ENCODE results near the gene TCF23.
"Not testable (repeated sequence)": the region's sequence is repeated elsewhere in the genome, so short reads cannot be mapped to it uniquely, and the experiment has no call there.

TCF23 gene

GRCh38 chr2:27152796-27153464 lies 4.1 kb downstream of the TCF23 start:
- Histone ChIP-seq H3K4me3 (no peak overlapping the region), H3K27me3 (ENCODE audit: low read depth) (no peaks in the 10 kb centered on the region), H3K36me3 (replicated peaks) (no peaks in the 10 kb centered on the region), H3K9me3 (no peaks in the 10 kb centered on the region), H3K4me1 (no peaks in the 10 kb centered on the region)
- in situ Hi-C loops (cut with MboI; ENCODE audit: low sequenced_read_pairs), result no loop called here
- no peak for DNase-seq (ENCODE audit: low spot score in 2 of 2)

DNA sequence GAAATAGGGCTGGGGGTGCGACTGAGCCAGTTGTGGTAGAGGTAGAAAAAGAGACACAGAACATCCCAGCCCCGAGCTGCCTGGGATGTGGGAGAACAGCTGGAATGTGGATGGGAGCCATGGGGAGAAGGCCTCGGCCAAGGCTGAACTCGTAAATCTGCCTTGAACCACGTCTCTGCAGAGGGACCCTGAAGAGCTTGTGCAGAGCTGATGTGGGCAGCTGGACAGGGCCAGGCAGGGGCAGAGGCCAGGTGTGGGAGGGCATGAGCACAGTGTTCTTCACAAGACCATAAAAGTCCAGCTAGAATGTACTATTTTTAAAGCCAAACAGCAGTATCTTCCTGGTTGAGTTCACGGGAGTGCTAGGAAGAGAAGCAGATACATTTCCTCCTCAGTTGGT lies 5.7 kb downstream of the TCF23 start:
- in situ Hi-C loops (cut with MboI; ENCODE audit: low sequenced_read_pairs), result no loop called here
- no peaks in the 10 kb centered on the region for H3K27me3 ChIP-seq (ENCODE audit: low read depth)
- H3K4me1 ChIP-seq, result no peaks in the 10 kb centered on the region
- H3K9me3 ChIP-seq, result no peaks in the 10 kb centered on the region
- no peak for DNase-seq (ENCODE audit: low spot score in 2 of 2)
- H3K4me3 ChIP-seq, result no peak overlapping the region
- H3K36me3 ChIP-seq (replicated peaks), result no peaks in the 10 kb centered on the region

- in situ Hi-C loops (cut with MboI; ENCODE audit: low sequenced_read_pairs), result no loop called here
- Histone ChIP-seq H3K27me3 (ENCODE audit: low read depth) (no peaks in the 10 kb centered on the region), H3K4me1 (no peaks in the 10 kb centered on the region), H3K4me3 (no peak overlapping the region), H3K9me3 (no peaks in the 10 kb centered on the region), H3K36me3 (replicated peaks) (no peaks in the 10 kb centered on the region)
- no peak for DNase-seq (ENCODE audit: low spot score in 2 of 2)
Observed at GRCh38 chr2:27155069-27155520, 6.3 kb downstream of the TCF23 start.

GRCh38 chr2:27158468-27158867 lies 9.7 kb downstream of the TCF23 start:
- no peaks in the 10 kb centered on the region for H3K36me3 ChIP-seq (replicated peaks)
- no peaks in the 10 kb centered on the region for H3K4me1 ChIP-seq
- in situ Hi-C loops (cut with MboI; ENCODE audit: low sequenced_read_pairs), result no loop called here
- no peak for DNase-seq (ENCODE audit: low spot score in 2 of 2)
- no peak overlapping the region for H3K4me3 ChIP-seq
- no peaks in the 10 kb centered on the region for H3K27me3 ChIP-seq (ENCODE audit: low read depth)
- no peaks in the 10 kb centered on the region for H3K9me3 ChIP-seq

GRCh38 chr2:27159271-27159670 lies 10.5 kb downstream of the TCF23 start:
- Histone ChIP-seq H3K27me3 (ENCODE audit: low read depth) (no peaks in the 10 kb centered on the region), H3K36me3 (replicated peaks) (no peaks in the 10 kb centered on the region), H3K4me1 (no peaks in the 10 kb centered on the region), H3K4me3 (no peak overlapping the region), H3K9me3 (no peaks in the 10 kb centered on the region)
- DNase-seq (ENCODE audit: low spot score in 2 of 2), result no peak
- in situ Hi-C loops (cut with MboI; ENCODE audit: low sequenced_read_pairs), result no loop called here

DNA sequence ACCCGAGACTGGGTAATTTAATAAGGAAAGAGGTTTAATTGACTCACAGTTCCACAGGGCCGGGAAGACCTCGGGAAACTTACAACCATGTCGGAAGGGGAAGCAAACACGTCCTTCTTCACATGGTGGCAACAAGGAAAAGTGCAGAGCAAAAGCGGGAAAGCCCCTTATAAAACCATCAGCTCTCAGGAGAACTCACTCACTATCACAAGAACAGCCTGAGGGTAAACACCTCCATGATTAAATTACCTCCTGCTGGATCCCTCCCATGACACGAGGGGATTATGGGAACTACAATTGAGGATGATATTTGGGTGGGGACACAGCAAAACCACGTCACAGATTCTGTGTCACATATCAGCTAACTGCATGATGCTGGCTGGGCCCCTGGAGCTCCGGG lies 11.4 kb downstream of the TCF23 start:
- no peaks in the 10 kb centered on the region for H3K36me3 ChIP-seq (replicated peaks)
- no peaks in the 10 kb centered on the region for H3K27me3 ChIP-seq (ENCODE audit: low read depth)
- no peaks in the 10 kb centered on the region for H3K9me3 ChIP-seq
- H3K4me3 ChIP-seq, result no peak overlapping the region
- no peaks in the 10 kb centered on the region for H3K4me1 ChIP-seq
- no peak for DNase-seq (ENCODE audit: low spot score in 2 of 2)
- in situ Hi-C loops (cut with MboI; ENCODE audit: low sequenced_read_pairs), result no loop called here

DNA sequence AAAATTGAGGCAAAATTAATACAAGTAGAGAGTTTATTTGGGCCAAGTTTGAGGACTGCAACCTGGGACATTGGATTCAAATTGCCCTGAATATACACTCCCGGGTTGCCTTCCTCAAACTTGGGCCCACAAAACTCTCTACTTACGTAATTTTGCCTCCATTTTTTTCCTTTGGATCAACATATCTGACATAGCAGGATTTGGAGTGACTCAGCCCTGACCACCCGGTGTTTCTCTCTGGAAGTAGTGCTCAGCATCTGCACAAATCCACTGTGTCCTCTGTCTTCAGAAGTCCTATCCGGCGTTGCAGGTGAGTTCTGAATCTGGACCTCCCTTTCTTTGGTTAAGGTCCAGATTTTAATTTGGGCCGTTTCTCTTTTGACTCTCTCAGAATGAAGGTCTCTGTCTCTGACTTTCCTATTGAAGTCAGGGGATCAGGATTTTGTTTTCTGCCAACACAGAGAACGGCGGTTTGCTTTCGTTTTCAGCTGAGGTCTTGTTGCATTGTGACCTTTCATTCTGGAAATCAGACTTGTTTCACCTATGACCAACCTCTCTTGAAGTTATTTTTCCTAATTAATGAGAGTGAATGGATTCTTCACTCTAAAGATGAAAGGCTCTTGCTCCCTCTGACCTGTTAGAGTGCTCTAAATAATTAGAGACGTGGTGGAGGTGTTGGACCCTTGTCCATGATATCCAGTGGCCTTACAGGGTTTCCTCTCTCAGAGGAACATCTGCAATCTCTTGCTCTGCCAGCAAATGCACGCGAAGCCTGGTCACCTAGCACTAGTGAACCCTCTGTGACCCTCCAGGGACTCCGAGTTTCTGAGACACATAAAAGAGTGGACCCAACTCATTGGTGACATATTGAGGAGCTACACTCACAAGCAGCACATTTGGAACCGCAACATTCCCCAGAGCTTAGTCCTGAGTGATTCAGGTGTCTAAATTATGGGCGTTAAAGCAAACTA lies 13.6 kb downstream of the TCF23 start:
- in situ Hi-C loops (cut with MboI; ENCODE audit: low sequenced_read_pairs), result no loop called here
- no peaks in the 10 kb centered on the region for H3K9me3 ChIP-seq
- no peaks in the 10 kb centered on the region; the same call in 1 of the 2 replicates for H3K4me1 ChIP-seq
- H3K36me3 ChIP-seq (replicated peaks), result no peaks in the 10 kb centered on the region
- H3K4me3 ChIP-seq, result no peak overlapping the region
- no peak for DNase-seq (ENCODE audit: low spot score in 2 of 2)
- H3K27me3 ChIP-seq (ENCODE audit: low read depth), result no peaks in the 10 kb centered on the region

- Histone ChIP-seq H3K4me3 (no peak overlapping the region), H3K4me1 (peaks cover 3% of the 10 kb centered on the region; the same call in 1 of the 2 replicates), H3K27me3 (ENCODE audit: low read depth) (no peaks in the 10 kb centered on the region), H3K9me3 (no peaks in the 10 kb centered on the region), H3K36me3 (replicated peaks) (no peaks in the 10 kb centered on the region)
- DNase-seq (ENCODE audit: low spot score in 2 of 2), result no peak
- in situ Hi-C loops (cut with MboI; ENCODE audit: low sequenced_read_pairs), result no loop called here
Observed at GRCh38 chr2:27164960-27165763, 16.4 kb downstream of the TCF23 start.

DNA sequence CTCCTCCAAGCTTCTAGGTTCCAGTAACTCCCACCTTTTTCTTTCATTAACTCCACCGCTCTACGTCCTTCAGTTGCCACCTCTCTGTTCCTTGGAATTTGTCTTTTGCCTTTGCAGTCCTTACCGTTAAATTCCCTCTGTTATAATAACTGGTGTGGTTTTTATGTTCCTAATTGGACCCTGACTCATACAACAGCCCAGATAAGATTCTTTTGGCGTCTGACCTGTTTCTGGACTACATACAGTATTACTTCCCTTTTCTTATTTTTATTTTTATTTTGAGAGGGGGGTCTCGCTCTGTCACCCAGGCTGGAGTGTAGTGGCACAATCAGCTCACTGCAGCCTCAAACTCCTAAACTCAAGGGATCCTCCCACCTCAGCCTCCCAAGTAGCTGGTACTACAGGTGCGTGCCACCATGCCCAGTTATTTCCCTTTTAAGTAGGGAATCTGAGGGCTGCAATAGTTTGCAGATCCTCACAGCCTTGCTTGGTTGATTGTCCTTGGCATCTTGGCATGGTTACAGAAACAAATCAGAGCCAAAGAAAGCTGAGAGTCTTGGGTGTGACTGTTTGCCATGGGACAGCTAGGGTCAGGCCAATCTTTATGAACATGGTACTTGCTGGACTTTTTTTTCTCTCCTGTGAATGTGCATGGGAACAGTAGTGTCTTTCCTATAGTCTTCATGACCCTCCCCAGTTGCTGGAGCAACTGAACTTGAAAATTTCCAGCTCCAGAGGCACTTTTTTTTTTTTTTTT lies 22.0 kb downstream of the TCF23 start:
- Histone ChIP-seq H3K4me3 (no peak overlapping the region), H3K36me3 (replicated peaks) (no peaks in the 10 kb centered on the region), H3K27me3 (ENCODE audit: low read depth) (peaks cover 13% of the 10 kb centered on the region), H3K9me3 (no peaks in the 10 kb centered on the region), H3K4me1 (peaks cover 4% of the 10 kb centered on the region; the same call in 1 of the 2 replicates)
- in situ Hi-C loops (cut with MboI; ENCODE audit: low sequenced_read_pairs), result no loop called here
- no peak for DNase-seq (ENCODE audit: low spot score in 2 of 2)

DNA sequence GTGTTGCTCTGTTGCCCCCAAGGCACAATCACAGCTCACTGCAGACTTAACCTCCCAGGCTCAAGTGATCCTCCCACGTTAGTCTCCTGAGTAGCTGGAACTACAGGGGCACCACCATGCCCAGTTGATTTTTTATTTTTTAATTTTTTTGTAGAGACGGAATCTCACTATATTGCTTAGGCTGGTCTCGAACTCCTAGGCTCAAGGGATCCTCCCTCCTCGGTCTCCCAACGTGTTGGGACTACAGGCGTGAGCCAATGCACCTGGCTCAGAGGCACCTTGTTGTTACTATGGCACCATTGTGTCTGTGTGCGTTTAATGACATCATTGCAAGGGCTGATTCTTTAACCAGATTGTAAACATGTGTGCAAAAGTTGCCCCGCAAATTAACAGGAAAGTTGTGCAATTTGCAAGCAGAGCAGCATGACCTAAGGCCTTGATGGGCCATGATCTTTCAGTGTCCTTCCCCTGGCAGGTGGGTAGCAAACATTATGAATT lies 22.6 kb downstream of the TCF23 start:
- Histone ChIP-seq H3K9me3 (no peaks in the 10 kb centered on the region), H3K36me3 (replicated peaks) (no peaks in the 10 kb centered on the region), H3K4me3 (no peak overlapping the region), H3K27me3 (ENCODE audit: low read depth) (peaks cover 14% of the 10 kb centered on the region), H3K4me1 (peaks cover 4% of the 10 kb centered on the region; the same call in 1 of the 2 replicates)
- in situ Hi-C loops (cut with MboI; ENCODE audit: low sequenced_read_pairs), result no loop called here
- DNase-seq (ENCODE audit: low spot score in 2 of 2), result no peak

- H3K27me3 ChIP-seq (ENCODE audit: low read depth), result peaks cover 16% of the 10 kb centered on the region
- H3K4me3 ChIP-seq, result no peak overlapping the region
- H3K36me3 ChIP-seq (replicated peaks), result no peaks in the 10 kb centered on the region
- DNase-seq (ENCODE audit: low spot score in 2 of 2), result no peak
- no peaks in the 10 kb centered on the region for H3K9me3 ChIP-seq
- H3K4me1 ChIP-seq, result peaks cover 4% of the 10 kb centered on the region; the same call in 1 of the 2 replicates
- in situ Hi-C loops (cut with MboI; ENCODE audit: low sequenced_read_pairs), result loop anchor here (25.0 kb wide), 1 partner anchor 212 kb away; the partner anchor contains the start of gene MAPRE3
Observed at GRCh38 chr2:27174638-27175037, 25.8 kb downstream of the TCF23 start.

DNA sequence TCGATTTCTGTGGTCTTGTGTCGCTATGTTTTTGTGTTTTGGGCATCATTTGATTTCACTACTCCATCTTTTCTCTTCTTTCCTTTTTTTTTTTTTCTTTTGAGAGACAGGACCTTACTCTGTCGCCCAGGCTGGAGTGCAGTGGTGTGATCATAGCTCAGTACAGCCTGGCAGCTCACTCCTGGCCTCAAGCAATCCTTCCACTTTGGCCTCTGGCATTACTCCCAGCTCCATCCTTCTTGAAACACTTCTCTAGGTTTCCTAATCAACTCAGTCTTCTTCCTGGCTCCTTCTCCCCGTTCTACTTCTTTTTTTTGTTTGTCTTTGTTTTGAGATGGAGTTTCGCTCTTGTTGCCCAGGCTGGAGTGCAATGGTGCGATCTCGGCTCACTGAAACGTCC lies 26.5 kb downstream of the TCF23 start:
- DNase-seq (ENCODE audit: low spot score in 2 of 2), result no peak
- in situ Hi-C loops (cut with MboI; ENCODE audit: low sequenced_read_pairs), result loop anchor here (25.0 kb wide), 1 partner anchor 213 kb away; the partner anchor contains the start of gene MAPRE3
- peaks cover 16% of the 10 kb centered on the region for H3K27me3 ChIP-seq (ENCODE audit: low read depth)
- H3K9me3 ChIP-seq, result no peaks in the 10 kb centered on the region
- H3K36me3 ChIP-seq (replicated peaks), result no peaks in the 10 kb centered on the region
- H3K4me1 ChIP-seq, result no peaks in the 10 kb centered on the region
- no peak overlapping the region for H3K4me3 ChIP-seq

DNA sequence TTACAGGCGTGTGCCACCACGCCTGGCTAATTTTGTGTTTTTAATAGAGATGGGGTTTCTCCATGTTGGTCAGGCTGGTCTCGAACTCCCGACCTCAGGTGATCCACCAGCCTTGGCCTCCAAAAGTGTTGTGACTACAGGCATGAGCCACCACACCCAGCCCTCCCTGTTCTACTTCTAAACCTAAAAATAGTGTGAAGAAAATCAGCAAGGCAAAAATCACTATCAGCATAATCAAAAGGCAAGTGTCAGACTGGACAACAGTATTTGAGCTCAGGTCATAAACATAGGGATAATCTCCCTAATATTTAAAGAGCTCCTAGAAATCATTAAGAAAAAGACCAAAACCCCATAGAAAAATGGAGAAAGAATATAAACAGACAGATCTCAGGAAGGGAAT lies 27.0 kb downstream of the TCF23 start:
- peaks cover 16% of the 10 kb centered on the region for H3K27me3 ChIP-seq (ENCODE audit: low read depth)
- in situ Hi-C loops (cut with MboI; ENCODE audit: low sequenced_read_pairs), result loop anchor here (25.0 kb wide), 1 partner anchor 213 kb away; the partner anchor contains the start of gene MAPRE3
- not testable (repeated sequence) for H3K9me3 ChIP-seq; H3K4me1 ChIP-seq; H3K36me3 ChIP-seq (replicated peaks); DNase-seq (ENCODE audit: low spot score in 2 of 2); H3K4me3 ChIP-seq
